ENCODE measurements around the gene EI24. TPM values are rescaled to one million over a fixed set of nuclear protein-coding genes. Genes with fewer than 3 reads are reported as not detected.
"Not testable (repeated sequence)": the region's sequence is repeated elsewhere in the genome, so short reads cannot be mapped to it uniquely, and the experiment has no call there.

The EI24 gene
- total RNA-seq, 2 experiments from 2014 or later = 39.0 to 39.2 TPM

DNA sequence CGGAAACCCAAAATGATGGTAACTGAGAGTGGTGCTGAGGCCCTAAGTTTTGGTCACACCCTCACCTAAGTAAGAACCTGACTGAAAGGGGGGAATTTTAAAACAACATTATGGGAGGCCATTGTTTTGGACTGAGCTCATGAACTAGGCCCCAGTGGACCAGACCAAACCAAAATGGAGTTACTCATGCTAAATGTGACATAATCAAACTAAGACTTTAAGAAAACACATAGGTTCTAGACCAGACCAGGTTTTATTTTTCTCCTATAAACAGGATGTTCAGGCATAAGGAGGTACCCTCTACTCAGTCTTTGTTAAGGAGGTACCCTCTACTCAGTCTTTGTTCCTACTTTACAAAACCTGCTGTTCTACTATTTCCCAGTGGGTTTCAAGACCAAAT, 7.4 kb upstream of the EI24 start:
- Mint-ChIP-seq H3K36me3 (no peaks in the 10 kb centered on the region), H3K27ac (no peak overlapping the region), H3K4me3 (no peak overlapping the region), H3K27me3 (no peaks in the 10 kb centered on the region), H3K4me1 (peaks cover 3% of the 10 kb centered on the region), H3K9me3 (peaks cover 3% of the 10 kb centered on the region)
- DNase-seq (no peak), ATAC-seq (ENCODE audit: low read depth) (no peak)
- POLR2A ChIA-PET = no interaction called here

DNA sequence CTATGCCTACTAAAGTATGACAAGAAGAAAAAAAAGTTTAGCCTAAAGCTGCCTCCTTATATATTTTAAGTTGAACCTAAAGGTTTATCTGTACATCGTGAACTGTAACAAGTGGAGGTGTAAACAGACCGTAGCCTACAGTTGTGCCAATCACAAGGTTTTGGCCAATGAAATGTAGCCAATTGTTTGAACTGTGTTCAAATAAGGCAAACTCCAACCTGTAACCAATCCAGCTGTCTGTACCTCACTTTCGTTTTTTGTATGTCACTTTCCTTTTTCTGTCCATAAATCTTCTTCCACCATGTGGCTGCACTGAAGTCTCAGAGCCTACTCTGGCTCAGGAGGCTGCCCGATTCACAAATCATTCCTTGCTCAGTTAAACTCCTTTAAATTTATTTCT, 6.8 kb upstream of the EI24 start:
- ATAC-seq (ENCODE audit: low read depth) (no peak), DNase-seq (no peak)
- Mint-ChIP-seq H3K9me3 (peaks cover 2% of the 10 kb centered on the region), H3K27ac (no peak overlapping the region), H3K4me1 (peaks cover 6% of the 10 kb centered on the region), H3K27me3 (no peaks in the 10 kb centered on the region), H3K4me3 (no peak overlapping the region), H3K36me3 (no peaks in the 10 kb centered on the region)
- POLR2A ChIA-PET = no interaction called here

DNA sequence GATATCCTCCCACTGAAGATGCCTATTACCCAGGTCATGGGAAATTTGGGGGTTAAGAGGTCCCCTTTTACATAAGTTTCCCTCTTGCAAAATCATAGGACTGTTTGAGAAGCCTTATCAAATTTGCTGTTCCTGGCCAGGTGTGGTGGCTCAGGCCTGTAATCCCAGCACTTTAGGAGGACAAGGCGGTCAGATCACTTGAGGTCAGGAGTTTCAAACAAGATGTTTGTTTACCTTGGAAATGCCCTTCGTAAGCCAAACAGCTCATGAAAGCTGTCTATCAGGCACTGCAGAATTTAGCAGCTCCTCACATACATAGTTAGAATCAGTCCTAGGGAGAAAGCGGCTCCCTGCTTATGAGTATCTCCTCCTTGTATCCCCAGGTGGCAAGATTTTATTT, 4.9 kb upstream of the EI24 start:
- Mint-ChIP-seq H3K9me3 (no peaks in the 10 kb centered on the region), H3K36me3 (no peaks in the 10 kb centered on the region), H3K4me1 (peaks cover 9% of the 10 kb centered on the region), H3K27ac (no peak overlapping the region), H3K4me3 (no peak overlapping the region), H3K27me3 (no peaks in the 10 kb centered on the region)
- no peak for ATAC-seq (ENCODE audit: low read depth)
- POLR2A ChIA-PET = interaction anchor here (1.3 kb wide), 1 partner anchor 62 kb away, joined by 3 read pairs; no protein-coding TSS in a partner anchor
- no peak for DNase-seq

DNA sequence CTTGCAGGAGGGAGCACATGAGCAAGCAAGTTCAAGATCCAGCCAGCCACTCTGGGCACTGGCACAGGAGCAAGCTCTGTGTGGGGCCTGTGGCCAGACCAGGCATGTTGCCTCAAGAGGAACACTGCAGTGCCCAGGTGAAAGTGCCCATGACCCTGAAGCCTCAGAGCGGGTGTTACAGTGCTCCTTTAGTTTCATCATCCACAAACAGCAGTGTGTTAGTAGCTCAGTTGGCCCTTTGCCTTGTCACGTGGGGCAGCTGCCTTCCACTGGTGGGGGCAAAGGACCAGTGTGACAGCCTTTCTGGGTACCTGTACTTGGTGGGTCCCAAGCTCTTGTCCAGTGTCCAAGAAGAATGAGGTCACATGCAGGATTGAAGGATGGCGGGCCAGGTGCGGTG, 3.0 kb upstream of the EI24 start:
- DNase-seq (no peak), ATAC-seq (ENCODE audit: low read depth) (no peak)
- no peaks in the 10 kb centered on the region for H3K9me3 Mint-ChIP-seq
- peaks cover 2% of the 10 kb centered on the region for H3K36me3 Mint-ChIP-seq
- POLR2A ChIA-PET = interaction anchor here (0.7 kb wide), 1 partner anchor 120 kb away, joined by 3 read pairs; no protein-coding TSS in a partner anchor
- peaks cover 19% of the 10 kb centered on the region for H3K4me1 Mint-ChIP-seq
- no peaks in the 10 kb centered on the region for H3K27me3 Mint-ChIP-seq
- H3K4me3 Mint-ChIP-seq = no peak overlapping the region
- H3K27ac Mint-ChIP-seq = no peak overlapping the region

DNA sequence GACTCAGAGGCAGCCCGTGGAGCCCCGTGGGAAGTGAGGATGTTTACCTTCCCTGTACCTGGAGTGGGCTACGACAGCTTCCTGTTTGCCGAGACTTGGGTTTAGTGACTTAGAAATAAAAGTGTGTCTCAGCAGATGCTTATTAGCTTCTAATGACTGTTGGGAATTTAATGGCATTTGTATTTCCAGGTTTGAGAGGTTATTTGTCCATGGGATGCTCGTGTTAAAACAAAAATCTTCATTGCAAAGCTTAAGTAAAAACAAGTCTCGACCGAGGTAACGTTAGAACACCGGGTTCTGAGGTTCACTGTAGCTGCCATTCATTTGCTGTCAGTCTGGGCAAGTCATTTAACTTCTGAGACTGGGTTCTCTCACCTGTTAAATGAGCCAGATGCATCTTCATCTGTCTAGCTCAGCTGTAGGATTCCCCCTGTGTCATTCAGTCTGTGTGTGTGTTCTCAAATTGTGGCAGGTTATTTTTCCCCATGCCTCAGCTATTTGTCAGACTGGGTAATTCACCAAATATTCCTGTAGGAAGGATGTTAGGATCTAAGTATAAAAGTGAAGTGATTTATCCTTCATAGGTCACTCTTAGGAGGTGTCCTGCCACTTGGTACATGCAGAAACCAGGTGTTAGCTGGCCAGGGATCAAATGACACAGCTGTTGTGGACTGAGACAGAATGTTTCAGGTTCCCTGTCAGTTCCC, 791 bp downstream of the EI24 start:
- ATAC-seq (ENCODE audit: low read depth) (no peak), DNase-seq (no peak)
- Mint-ChIP-seq H3K27me3 (no peaks in the 10 kb centered on the region), H3K4me3 (peak overlapping the region; percentile 91), H3K36me3 (peaks cover 14% of the 10 kb centered on the region), H3K4me1 (peaks cover 28% of the 10 kb centered on the region), H3K9me3 (no peaks in the 10 kb centered on the region), H3K27ac (peak overlapping the region; percentile 86)
- POLR2A ChIA-PET = interaction anchor here (0.9 to 2.1 kb wide), 7 partner anchors 10 to 317 kb away, joined by 3 to 33 read pairs (median 7); partner anchors contain the start of genes CHEK1, HYLS1 and STT3A

DNA sequence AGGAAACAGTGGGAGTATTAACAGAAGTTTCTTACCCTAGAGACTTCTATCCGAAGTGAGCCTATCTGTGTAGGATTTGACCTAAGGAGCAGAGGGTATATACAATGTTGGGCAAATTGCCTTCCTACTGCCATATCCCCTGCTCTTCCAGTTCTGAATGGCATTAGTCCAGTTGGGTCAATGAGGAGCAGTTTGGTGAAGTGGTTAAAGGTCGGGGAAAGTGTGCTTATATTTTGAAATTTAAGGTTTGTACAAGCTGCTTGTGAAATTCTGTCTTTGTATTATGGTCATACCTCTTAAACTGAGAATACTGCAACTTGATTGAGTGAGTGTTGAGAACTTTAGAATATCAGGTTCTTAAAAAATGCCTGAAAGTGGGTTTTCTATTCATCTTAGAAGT, 1.7 kb downstream of the EI24 start:
- Mint-ChIP-seq H3K27ac (peak overlapping the region; percentile 7), H3K9me3 (no peaks in the 10 kb centered on the region), H3K4me3 (peak overlapping the region; percentile 91), H3K4me1 (peaks cover 28% of the 10 kb centered on the region), H3K27me3 (no peaks in the 10 kb centered on the region), H3K36me3 (peaks cover 17% of the 10 kb centered on the region)
- POLR2A ChIA-PET = interaction anchor here (0.5 to 2.1 kb wide), 4 partner anchors 21 to 319 kb away, joined by 3 to 33 read pairs (median 14); partner anchors contain the start of genes CHEK1, HYLS1 and STT3A
- ATAC-seq (ENCODE audit: low read depth) (no peak), DNase-seq (no peak)

DNA sequence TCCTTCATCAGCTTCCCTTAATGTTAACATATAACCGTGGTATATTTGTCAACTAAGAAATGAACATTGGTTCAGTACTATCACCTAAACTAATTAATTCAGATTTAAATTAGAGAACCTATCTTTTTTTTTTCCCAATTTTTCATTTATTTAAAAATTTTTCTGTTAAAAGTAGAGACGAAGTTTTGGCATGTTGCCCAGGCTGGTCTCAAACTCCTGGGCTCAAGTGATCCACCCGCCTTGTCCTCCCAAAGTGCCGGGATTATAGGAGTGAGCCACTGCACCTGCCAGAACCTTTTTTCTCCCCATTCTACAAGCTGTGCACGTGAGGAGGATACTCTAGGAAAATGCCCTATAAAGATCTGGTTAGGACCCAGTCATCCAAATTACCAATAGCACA, 3.6 kb downstream of the EI24 start:
- peaks cover 21% of the 10 kb centered on the region for H3K4me1 Mint-ChIP-seq
- POLR2A ChIA-PET = no interaction called here
- no peak for ATAC-seq (ENCODE audit: low read depth)
- H3K36me3 Mint-ChIP-seq = peaks cover 29% of the 10 kb centered on the region
- H3K27ac Mint-ChIP-seq = no peak overlapping the region
- H3K9me3 Mint-ChIP-seq = no peaks in the 10 kb centered on the region
- no peaks in the 10 kb centered on the region for H3K27me3 Mint-ChIP-seq
- no peak for DNase-seq
- no peak overlapping the region for H3K4me3 Mint-ChIP-seq

DNA sequence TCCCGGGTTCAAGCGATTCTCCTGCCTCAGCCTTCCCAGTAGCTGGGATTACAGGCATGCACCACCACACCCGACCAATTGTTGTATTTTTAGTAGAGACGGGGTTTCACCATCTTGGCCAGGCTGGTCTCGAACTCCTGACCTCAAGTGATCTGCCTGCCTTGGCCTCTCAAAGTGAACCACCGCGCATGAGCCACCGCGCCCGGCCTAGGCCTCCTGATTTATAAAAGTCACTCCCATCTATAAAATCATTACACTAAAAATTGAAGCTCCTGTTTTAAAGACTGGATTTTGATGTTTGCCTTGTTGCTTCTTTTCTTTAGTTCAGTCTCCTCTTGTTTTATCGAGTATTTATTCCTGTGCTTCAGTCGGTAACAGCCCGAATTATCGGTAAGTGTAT, 7.9 kb downstream of the EI24 start:
- peaks cover 39% of the 10 kb centered on the region for H3K36me3 Mint-ChIP-seq
- H3K4me1 Mint-ChIP-seq; H3K27ac Mint-ChIP-seq; DNase-seq; H3K27me3 Mint-ChIP-seq; H3K4me3 Mint-ChIP-seq; POLR2A ChIA-PET; H3K9me3 Mint-ChIP-seq; ATAC-seq (ENCODE audit: low read depth): not testable (repeated sequence)

DNA sequence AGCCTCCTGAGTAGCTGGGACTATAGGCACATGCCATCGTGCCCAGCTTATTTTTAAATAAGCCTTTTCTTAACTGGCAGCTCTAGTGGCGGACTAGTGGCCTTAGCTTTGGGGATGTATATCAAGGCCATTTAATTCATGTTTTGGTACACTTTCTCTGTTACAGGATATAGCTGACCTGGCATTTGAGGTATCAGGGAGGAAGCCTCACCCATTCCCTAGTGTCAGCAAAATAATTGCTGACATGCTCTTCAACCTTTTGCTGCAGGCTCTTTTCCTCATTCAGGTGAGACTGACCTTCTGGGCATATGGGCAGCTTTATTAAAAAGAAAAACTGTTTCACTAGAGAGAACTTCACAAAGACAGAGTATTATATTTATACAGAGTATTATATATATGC, 9.5 kb downstream of the EI24 start:
- no peaks in the 10 kb centered on the region for H3K27me3 Mint-ChIP-seq
- H3K9me3 Mint-ChIP-seq = no peaks in the 10 kb centered on the region
- no peak for ATAC-seq (ENCODE audit: low read depth)
- no peak overlapping the region for H3K27ac Mint-ChIP-seq
- POLR2A ChIA-PET = no interaction called here
- no peak for DNase-seq
- H3K36me3 Mint-ChIP-seq = peaks cover 43% of the 10 kb centered on the region
- H3K4me3 Mint-ChIP-seq = no peak overlapping the region
- H3K4me1 Mint-ChIP-seq = no peaks in the 10 kb centered on the region

DNA sequence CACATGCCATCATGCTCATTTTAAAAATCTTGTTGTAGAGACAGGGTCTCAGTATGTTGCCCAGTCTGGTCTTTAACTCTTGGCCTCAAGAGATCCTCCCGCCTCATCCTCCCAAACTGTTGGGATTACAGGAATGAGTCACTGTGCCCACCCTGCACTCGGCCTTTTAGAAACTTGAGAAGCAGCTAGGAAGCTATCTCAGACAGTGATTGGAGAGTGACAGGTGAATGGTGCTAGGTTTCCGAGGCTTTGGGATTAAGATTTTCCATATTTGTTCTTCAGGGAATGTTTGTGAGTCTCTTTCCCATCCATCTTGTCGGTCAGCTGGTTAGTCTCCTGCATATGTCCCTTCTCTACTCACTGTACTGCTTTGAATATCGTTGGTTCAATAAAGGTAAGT, 10.5 kb downstream of the EI24 start:
- H3K27ac Mint-ChIP-seq = no peak overlapping the region
- ATAC-seq (ENCODE audit: low read depth) = no peak
- no peaks in the 10 kb centered on the region for H3K27me3 Mint-ChIP-seq
- peaks cover 44% of the 10 kb centered on the region for H3K36me3 Mint-ChIP-seq
- no peak overlapping the region for H3K4me3 Mint-ChIP-seq
- H3K4me1 Mint-ChIP-seq = no peaks in the 10 kb centered on the region
- no peaks in the 10 kb centered on the region for H3K9me3 Mint-ChIP-seq
- POLR2A ChIA-PET = interaction anchor here (1.4 kb wide), 1 partner anchor 46 kb away, joined by 6 read pairs; the partner anchor contains the start of gene CHEK1
- DNase-seq = no peak

DNA sequence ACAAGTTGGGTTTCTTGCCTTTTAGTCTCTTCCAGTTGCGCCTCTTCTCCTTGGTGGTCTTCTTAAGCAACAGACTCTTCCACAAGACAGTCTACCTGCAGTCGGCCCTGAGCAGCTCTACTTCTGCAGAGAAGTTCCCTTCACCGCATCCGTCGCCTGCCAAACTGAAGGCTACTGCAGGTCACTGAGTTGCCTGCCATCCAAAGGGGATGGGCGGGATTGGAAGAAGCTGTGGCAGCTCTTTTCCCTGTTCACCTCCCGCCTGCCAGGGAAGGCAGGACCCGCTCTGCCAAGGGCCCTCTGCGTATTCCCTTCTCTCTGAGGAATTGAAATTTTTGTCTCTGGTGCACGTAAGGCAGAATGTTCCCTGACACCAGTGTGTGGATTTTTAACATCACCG, 14.2 kb downstream of the EI24 start:
- no peak overlapping the region for H3K27ac Mint-ChIP-seq
- no peaks in the 10 kb centered on the region for H3K9me3 Mint-ChIP-seq
- ATAC-seq (ENCODE audit: low read depth) (no peak), DNase-seq (no peak)
- H3K4me3 Mint-ChIP-seq = no peak overlapping the region
- H3K27me3 Mint-ChIP-seq = no peaks in the 10 kb centered on the region
- POLR2A ChIA-PET = interaction anchor here (1.4 kb wide), 1 partner anchor 9 kb away, joined by 3 read pairs; no protein-coding TSS in a partner anchor
- no peaks in the 10 kb centered on the region for H3K4me1 Mint-ChIP-seq
- H3K36me3 Mint-ChIP-seq = peaks cover 27% of the 10 kb centered on the region

DNA sequence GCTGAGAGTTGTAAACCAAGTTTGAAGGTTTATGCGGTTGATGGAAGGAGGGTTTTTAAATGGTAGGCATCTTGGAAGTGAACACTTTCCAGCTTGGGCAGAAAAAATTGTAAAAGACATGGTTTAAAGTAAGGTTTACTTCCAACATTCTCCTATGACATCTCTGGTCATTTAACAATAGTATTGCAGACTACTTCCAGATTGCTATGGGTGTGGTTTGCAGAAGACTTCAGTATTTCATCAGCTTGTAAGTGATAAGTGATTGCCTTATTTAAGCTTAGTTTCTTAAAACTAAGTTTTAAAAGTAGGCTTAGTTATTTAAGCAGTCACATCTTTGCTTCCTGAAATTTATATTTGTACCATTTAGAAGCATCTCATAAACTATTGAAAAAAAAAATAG, 16.2 kb downstream of the EI24 start:
- Mint-ChIP-seq H3K36me3 (peaks cover 20% of the 10 kb centered on the region), H3K27ac (no peak overlapping the region), H3K4me3 (no peak overlapping the region), H3K9me3 (no peaks in the 10 kb centered on the region), H3K27me3 (no peaks in the 10 kb centered on the region), H3K4me1 (no peaks in the 10 kb centered on the region)
- no peak for DNase-seq
- POLR2A ChIA-PET = no interaction called here
- no peak for ATAC-seq (ENCODE audit: low read depth)

DNA sequence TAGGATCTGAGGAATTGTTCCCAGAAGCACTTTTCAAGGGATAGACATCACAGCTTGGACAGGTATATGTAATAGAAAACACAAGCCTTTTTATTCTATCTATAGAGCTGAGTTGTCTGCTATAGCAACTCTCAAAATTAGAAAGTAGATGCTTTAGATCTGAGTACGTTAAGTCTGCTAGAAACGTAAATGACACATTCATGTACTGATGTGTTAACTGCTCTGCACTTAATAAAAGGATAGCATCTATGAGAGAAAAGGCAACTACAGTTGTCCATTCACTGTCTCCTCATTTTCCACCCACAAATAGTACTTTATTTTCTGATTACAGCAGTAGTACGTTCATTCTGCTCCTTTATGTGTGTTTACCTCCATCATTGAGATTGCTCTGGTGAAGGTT, 17.3 kb downstream of the EI24 start:
- Mint-ChIP-seq H3K4me3 (no peak overlapping the region), H3K4me1 (peaks cover 4% of the 10 kb centered on the region), H3K36me3 (peaks cover 15% of the 10 kb centered on the region), H3K27ac (no peak overlapping the region), H3K9me3 (no peaks in the 10 kb centered on the region), H3K27me3 (no peaks in the 10 kb centered on the region)
- ATAC-seq (ENCODE audit: low read depth) = no peak
- DNase-seq = no peak
- POLR2A ChIA-PET = no interaction called here

DNA sequence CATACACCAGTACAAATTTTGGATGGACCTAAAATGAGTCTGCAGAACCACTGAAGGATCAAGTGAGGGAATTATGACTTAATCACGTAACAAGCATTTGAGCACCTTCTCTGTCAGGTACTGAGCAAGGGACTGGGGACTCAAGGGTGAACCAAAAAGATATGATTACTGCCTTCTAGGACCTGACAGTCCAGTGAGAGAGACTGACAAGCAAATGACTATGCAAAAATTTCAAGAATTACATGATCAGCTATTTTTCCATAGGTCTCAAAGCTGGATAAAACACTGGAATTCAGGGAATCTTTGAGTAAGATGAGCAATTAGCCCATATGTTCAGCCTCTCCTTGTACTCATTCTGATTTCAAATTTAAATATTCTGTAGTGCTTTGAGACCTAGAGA, 18.2 kb downstream of the EI24 start:
- Mint-ChIP-seq H3K27ac (no peak overlapping the region), H3K9me3 (no peaks in the 10 kb centered on the region), H3K4me1 (peaks cover 6% of the 10 kb centered on the region), H3K36me3 (peaks cover 15% of the 10 kb centered on the region), H3K4me3 (no peak overlapping the region), H3K27me3 (no peaks in the 10 kb centered on the region)
- ATAC-seq (ENCODE audit: low read depth) (no peak), DNase-seq (no peak)
- POLR2A ChIA-PET = no interaction called here
